DOHH2 (cell line): ENCODE results near the gene CDK6.

Experiments
- H3F3A ChIP-seq: fragments of 200-600 bp; sonication (generic), shearing (Covaris generic); 2 replicates; pipeline ENCODE4 v1.6.0; 2016; ENCODE audit warnings: antibody characterized with exemption, mild to moderate bottlenecking; ENCODE audit not compliant: control insufficient read depth, insufficient read depth
- H3K27ac ChIP-seq: fragments of 200-600 bp; sonication (generic); 2 replicates; pipeline ENCODE4 v1.5.1; 2014; ENCODE audit warnings: low read depth, mild to moderate bottlenecking, low read length, moderate library complexity
- H3K27me3 ChIP-seq: fragments of 200-600 bp; sonication (generic); 2 replicates; pipeline ENCODE4 v1.6.1; 2014; ENCODE audit warnings: mild to moderate bottlenecking, low read length, mixed read lengths; ENCODE audit not compliant: control insufficient read depth
- H3K36me3 ChIP-seq: fragments of 200-600 bp; sonication (generic); 2 replicates; pipeline ENCODE4 v1.6.1; 2014; ENCODE audit warnings: mild to moderate bottlenecking, low read length, moderate library complexity, mixed read lengths; ENCODE audit not compliant: control insufficient read depth
- H3K4me1 ChIP-seq: fragments of 200-600 bp; sonication (generic); 2 replicates; pipeline ENCODE4 v1.6.1; 2014; ENCODE audit warnings: mild to moderate bottlenecking, low read length, mixed read lengths; ENCODE audit not compliant: control insufficient read depth
- H3K4me2 ChIP-seq: fragments of 200-600 bp; sonication (generic); 2 replicates; pipeline ENCODE4 v1.6.0; 2014; ENCODE audit warnings: mild to moderate bottlenecking, low read length, moderate library complexity
- H3K4me3 ChIP-seq: fragments of 200-600 bp; sonication (generic); 2 replicates; pipeline ENCODE4 v1.5.1; 2014; ENCODE audit warnings: mild to moderate bottlenecking, low read length, mixed read lengths
- H3K79me2 ChIP-seq: fragments of 200-600 bp; sonication (generic); 2 replicates; pipeline ENCODE4 v1.6.1; 2014; ENCODE audit warnings: mild to moderate bottlenecking, low read length, mixed read lengths; ENCODE audit not compliant: control insufficient read depth
- H3K9me2 ChIP-seq: fragments of 200-600 bp; sonication (generic); replicated peaks from 2 replicates; pipeline ENCODE4 v1.6.1; 2014; ENCODE audit warnings: mild to moderate bottlenecking, low read length, mixed read lengths; ENCODE audit not compliant: control insufficient read depth
- H3K9me3 ChIP-seq: fragments of 200-600 bp; sonication (generic); 2 replicates; pipeline ENCODE4 v1.6.1; 2014; ENCODE audit warnings: antibody characterized with exemption, low read length, mixed read lengths; ENCODE audit not compliant: control insufficient read depth, insufficient read depth
- H4K20me1 ChIP-seq: fragments of 200-600 bp; sonication (generic); 2 replicates; pipeline ENCODE4 v1.6.0; 2014; ENCODE audit warnings: low read depth, mild to moderate bottlenecking, antibody characterized with exemption, low read length, moderate library complexity; ENCODE audit not compliant: control insufficient read depth, insufficient read depth
- EZH2phosphoT487 ChIP-seq: fragments of 200-600 bp; sonication (generic); IDR thresholded peaks from 2 replicates; pipeline ENCODE4 v1.6.1; 2017; ENCODE audit warnings: borderline replicate concordance, mild to moderate bottlenecking, antibody characterized with exemption, low read length, moderate library complexity, mixed read lengths
- TF ChIP-seq, protein P1 (sequence below): fragments of 200-600 bp; sonication (generic); IDR thresholded peaks from one replicate; pipeline ENCODE4 v1.5.1; 2014; ENCODE audit warnings: antibody characterized with exemption, mild to moderate bottlenecking, low read depth, low read length; ENCODE audit not compliant: poor library complexity, severe bottlenecking

CDK6 gene

DNA sequence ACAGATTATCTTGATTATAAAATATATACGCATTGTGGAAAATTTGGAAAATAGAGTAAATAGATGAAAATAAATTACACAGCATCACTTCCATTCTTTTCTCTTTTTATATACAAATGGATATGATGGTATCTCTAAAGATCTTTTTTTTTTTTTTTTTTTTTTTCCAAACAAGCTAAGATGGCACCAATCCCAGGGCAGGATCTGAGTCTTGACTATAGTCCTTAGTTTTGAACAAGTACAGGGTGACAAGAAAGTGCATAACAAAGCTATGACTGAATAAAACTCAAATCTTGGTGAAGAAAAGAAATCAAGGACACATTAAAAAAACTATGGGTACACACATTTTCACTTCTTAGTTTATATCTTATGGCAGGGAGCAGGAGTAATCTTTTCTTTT, 203.6 kb downstream of the CDK6 start:
- Histone ChIP-seq H3K79me2 (0 out of 2 replicates have a peak, but pooled peaks cover 3% of the 10 kb centered on the region), H3K9me2 (no peaks in the 10 kb centered on the region), H3K4me2 (no peak overlapping the region), H3K27me3 (no peaks in the 10 kb centered on the region), H3K4me1 (peaks cover 42% of the 10 kb centered on the region), H3F3A (peaks cover 3% of the 10 kb centered on the region; the same call in 1 of the 2 replicates), H3K36me3 (peaks cover 11% of the 10 kb centered on the region), H3K9me3 (no peaks in the 10 kb centered on the region), H3K27ac (no peak overlapping the region), H4K20me1 (no peaks in the 10 kb centered on the region), H3K4me3 (no peak overlapping the region)
- TF ChIP-seq EZH2phosphoT487: no peak
- TF ChIP-seq, protein P1, sequence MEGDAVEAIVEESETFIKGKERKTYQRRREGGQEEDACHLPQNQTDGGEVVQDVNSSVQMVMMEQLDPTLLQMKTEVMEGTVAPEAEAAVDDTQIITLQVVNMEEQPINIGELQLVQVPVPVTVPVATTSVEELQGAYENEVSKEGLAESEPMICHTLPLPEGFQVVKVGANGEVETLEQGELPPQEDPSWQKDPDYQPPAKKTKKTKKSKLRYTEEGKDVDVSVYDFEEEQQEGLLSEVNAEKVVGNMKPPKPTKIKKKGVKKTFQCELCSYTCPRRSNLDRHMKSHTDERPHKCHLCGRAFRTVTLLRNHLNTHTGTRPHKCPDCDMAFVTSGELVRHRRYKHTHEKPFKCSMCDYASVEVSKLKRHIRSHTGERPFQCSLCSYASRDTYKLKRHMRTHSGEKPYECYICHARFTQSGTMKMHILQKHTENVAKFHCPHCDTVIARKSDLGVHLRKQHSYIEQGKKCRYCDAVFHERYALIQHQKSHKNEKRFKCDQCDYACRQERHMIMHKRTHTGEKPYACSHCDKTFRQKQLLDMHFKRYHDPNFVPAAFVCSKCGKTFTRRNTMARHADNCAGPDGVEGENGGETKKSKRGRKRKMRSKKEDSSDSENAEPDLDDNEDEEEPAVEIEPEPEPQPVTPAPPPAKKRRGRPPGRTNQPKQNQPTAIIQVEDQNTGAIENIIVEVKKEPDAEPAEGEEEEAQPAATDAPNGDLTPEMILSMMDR: no peak

GRCh38 chr7:92631850-92632487, 204.4 kb downstream of the CDK6 start:
- H3K4me1 ChIP-seq: peaks cover 42% of the 10 kb centered on the region
- H3K79me2 ChIP-seq: 0 out of 2 replicates have a peak, but pooled peaks cover 3% of the 10 kb centered on the region
- H3K9me2 ChIP-seq: no peaks in the 10 kb centered on the region
- H3K36me3 ChIP-seq: peaks cover 11% of the 10 kb centered on the region
- no peaks in the 10 kb centered on the region for H3K27me3 ChIP-seq
- H3K9me3 ChIP-seq: no peaks in the 10 kb centered on the region
- no peaks in the 10 kb centered on the region for H4K20me1 ChIP-seq
- peaks cover 3% of the 10 kb centered on the region; the same call in 1 of the 2 replicates for H3F3A ChIP-seq
- TF ChIP-seq EZH2phosphoT487: no peak
- TF ChIP-seq, protein P1: no peak
- H3K27ac ChIP-seq: no peak overlapping the region
- H3K4me2 ChIP-seq: no peak overlapping the region
- H3K4me3 ChIP-seq: no peak overlapping the region

- peaks cover 41% of the 10 kb centered on the region for H3K4me1 ChIP-seq
- H3F3A ChIP-seq: peaks cover 3% of the 10 kb centered on the region; the same call in 1 of the 2 replicates
- H3K9me2 ChIP-seq: no peaks in the 10 kb centered on the region
- no peaks in the 10 kb centered on the region for H4K20me1 ChIP-seq
- H3K27ac ChIP-seq: no peak overlapping the region
- 0 out of 2 replicates have a peak, but pooled peaks cover 3% of the 10 kb centered on the region for H3K79me2 ChIP-seq
- H3K9me3 ChIP-seq: no peaks in the 10 kb centered on the region
- no peak overlapping the region for H3K4me2 ChIP-seq
- no peak overlapping the region for H3K4me3 ChIP-seq
- H3K36me3 ChIP-seq: peaks cover 11% of the 10 kb centered on the region
- H3K27me3 ChIP-seq: no peaks in the 10 kb centered on the region
- TF ChIP-seq EZH2phosphoT487: no peak
- TF ChIP-seq, protein P1: no peak
Measured at GRCh38 chr7:92631067-92631849, 205.1 kb downstream of the CDK6 start.
